Caco-2 (cell line): ENCODE results near the gene CSMD2. TPM values are rescaled to one million over a fixed set of nuclear protein-coding genes. Genes with fewer than 3 reads are reported as not detected.
A peak's percentile ranks its signal among the peaks of the same experiment; 100 is the strongest.

Source experiments
- BruUV-seq: library from RNA; stranded (reverse); fragments of 400-500 nt; replicated peaks from 2 replicates; lab custom pipeline; 2021; lab: Mats Ljungman, UMichigan
- CTCF ChIA-PET: fragments of 300-600 bp; sonication (Branson Sonifier 250); formaldehyde crosslinking; loops from one replicate; lab custom pipeline; 2022; ENCODE audit warnings: antibody characterized with exemption; lab: Charles Lee
- POLR2A ChIA-PET: fragments of 300-600 bp; sonication (Branson Sonifier 250); formaldehyde crosslinking; loops from one replicate; lab custom pipeline; 2022; ENCODE audit warnings: antibody characterized with exemption; lab: Charles Lee
- DNase-seq, 2 experiments: peaks; one replicate each; pipeline versions ENCODE4 v3.0.0 to v3.0.0-alpha.2; 2020 to 2022
- H3K27me3 ChIP-seq: replicated peaks from 2 replicates; pipeline ENCODE4 v1.6.0; 2011; ENCODE audit warnings: low read length; ENCODE audit not compliant: control insufficient read depth, insufficient read depth
- H3K36me3 ChIP-seq: 2 replicates; pipeline ENCODE4 v1.5.1; 2011; ENCODE audit warnings: low read length; ENCODE audit not compliant: control insufficient read depth, insufficient read depth
- H3K4me1 ChIP-seq: fragments of 250-450 bp; sonication (Bioruptor Pico); 2 replicates; pipeline ENCODE4 v1.5.1; 2020; ENCODE audit warnings: mild to moderate bottlenecking
- H3K4me3 ChIP-seq: 2 replicates; pipeline ENCODE4 v1.5.1; 2011; ENCODE audit warnings: low read depth, mild to moderate bottlenecking, control low read depth, low read length
- H3K9me3 ChIP-seq: fragments of 250-450 bp; sonication (Bioruptor Pico); 2 replicates; pipeline ENCODE4 v1.5.1; 2020; ENCODE audit warnings: mild to moderate bottlenecking, moderate library complexity
- H3K27ac Mint-ChIP-seq: one replicate; pipeline ENCODE4 v1.8.0; 2022; ENCODE audit warnings: mixed read lengths; ENCODE audit not compliant: unreplicated experiment
- H3K27me3 Mint-ChIP-seq: one replicate; pipeline ENCODE4 v1.8.0; 2022; ENCODE audit warnings: mixed read lengths; ENCODE audit not compliant: insufficient read depth, unreplicated experiment
- H3K36me3 Mint-ChIP-seq: one replicate; pipeline ENCODE4 v1.8.0; 2022; ENCODE audit warnings: mild to moderate bottlenecking, mixed read lengths; ENCODE audit not compliant: insufficient read depth, unreplicated experiment
- H3K4me1 Mint-ChIP-seq: one replicate; pipeline ENCODE4 v1.8.0; 2022; ENCODE audit warnings: low read depth, mixed read lengths; ENCODE audit not compliant: unreplicated experiment
- H3K4me3 Mint-ChIP-seq: one replicate; pipeline ENCODE4 v1.8.0; 2022; ENCODE audit warnings: mild to moderate bottlenecking, moderate library complexity, mixed read lengths; ENCODE audit not compliant: unreplicated experiment
- H3K9me3 Mint-ChIP-seq: one replicate; pipeline ENCODE4 v1.8.0; 2022; ENCODE audit warnings: mixed read lengths; ENCODE audit not compliant: unreplicated experiment
- intact Hi-C: fragments of 100-400 bp; cut with micrococcal nuclease; formaldehyde crosslinking; loops from one replicate; pipeline ENCODE4 v1.10.0; 2022; ENCODE audit not compliant: unreplicated experiment
- total RNA-seq: library from RNA; stranded (reverse); gene quantifications from 2 replicates; pipeline ENCODE4 v1.2.3, GENCODE V29; 2022
- TF ChIP-seq, protein P1 (sequence below), 2 experiments: fragments of 200-600 bp in 1 of 2; IDR thresholded peaks; 1 replicate in 1 of 2; 2 replicates in 1 of 2; pipeline versions ENCODE4 v1.5.1 to v1.8.0; 2011 to 2022; ENCODE audit warnings: antibody characterized with exemption in 1 of 2, control low read depth in 1 of 2, inconsistent platforms in 1 of 2, low read depth in 1 of 2, low read length in 1 of 2, mild to moderate bottlenecking in 1 of 2, moderate library complexity in 1 of 2; ENCODE audit not compliant: insufficient read depth in 1 of 2, severe bottlenecking in 1 of 2, unreplicated experiment in 1 of 2

CSMD2 gene
- total RNA-seq, 1 experiment from 2014 or later: not detected

DNA sequence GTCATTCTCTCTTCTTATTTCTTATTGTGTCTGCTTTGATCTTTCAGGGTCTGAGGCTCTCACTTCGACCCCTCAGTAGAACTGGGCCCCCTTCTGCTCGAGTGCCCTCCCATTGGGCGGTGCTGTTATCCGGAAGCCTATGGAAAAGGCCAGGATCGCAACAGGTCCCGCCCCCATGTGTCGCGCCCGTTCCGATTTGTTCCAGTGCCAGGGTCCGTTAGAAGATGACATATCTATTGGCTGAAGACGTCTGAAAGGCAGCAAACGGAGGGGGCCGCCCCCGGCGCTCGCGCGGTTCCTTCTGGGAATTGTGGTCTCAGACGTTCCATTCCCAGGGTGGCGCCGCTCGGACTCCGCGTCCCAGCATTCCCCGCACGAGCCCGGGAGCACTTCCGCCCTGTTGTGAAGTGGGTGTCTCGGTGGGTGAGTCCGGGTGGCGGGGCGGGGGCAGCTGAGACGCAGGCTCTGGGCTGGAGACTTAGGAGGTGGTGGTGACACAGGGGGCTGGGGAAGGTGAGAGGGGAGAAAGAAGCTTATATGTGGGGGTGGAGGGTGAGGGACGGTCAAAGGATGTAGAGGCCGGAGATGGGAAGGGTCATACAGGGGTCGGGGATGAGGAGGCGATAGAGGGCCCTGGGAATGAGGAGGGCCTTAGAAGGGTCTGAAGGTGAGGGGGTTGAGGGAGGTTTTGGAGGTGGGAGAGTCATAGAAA is 692.6 kb downstream of the CSMD2 start, which contains the start of gene ZSCAN20:
TSS of gene ZSCAN20 (plus strand) at position 377 of the 712 bp plus-strand sequence. CDS start 6,644 bp downstream, outside the sequence.
- Mint-ChIP-seq H3K27ac (peak within 1 kb of the TSS; percentile 67), H3K27me3 (no peaks in the 10 kb centered on the region), H3K4me1 (peaks cover 13% of the 10 kb centered on the region), H3K36me3 (peaks cover 6% of the 10 kb centered on the region), H3K4me3 (peak within 1 kb of the TSS; percentile 81), H3K9me3 (no peaks in the 10 kb centered on the region)
- TF ChIP-seq, protein P1, sequence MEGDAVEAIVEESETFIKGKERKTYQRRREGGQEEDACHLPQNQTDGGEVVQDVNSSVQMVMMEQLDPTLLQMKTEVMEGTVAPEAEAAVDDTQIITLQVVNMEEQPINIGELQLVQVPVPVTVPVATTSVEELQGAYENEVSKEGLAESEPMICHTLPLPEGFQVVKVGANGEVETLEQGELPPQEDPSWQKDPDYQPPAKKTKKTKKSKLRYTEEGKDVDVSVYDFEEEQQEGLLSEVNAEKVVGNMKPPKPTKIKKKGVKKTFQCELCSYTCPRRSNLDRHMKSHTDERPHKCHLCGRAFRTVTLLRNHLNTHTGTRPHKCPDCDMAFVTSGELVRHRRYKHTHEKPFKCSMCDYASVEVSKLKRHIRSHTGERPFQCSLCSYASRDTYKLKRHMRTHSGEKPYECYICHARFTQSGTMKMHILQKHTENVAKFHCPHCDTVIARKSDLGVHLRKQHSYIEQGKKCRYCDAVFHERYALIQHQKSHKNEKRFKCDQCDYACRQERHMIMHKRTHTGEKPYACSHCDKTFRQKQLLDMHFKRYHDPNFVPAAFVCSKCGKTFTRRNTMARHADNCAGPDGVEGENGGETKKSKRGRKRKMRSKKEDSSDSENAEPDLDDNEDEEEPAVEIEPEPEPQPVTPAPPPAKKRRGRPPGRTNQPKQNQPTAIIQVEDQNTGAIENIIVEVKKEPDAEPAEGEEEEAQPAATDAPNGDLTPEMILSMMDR (IDR thresholded peaks at IDR 0.05; ENCODE audit: insufficient read depth in 1 of 2, low read depth in 1 of 2, low read length in 1 of 2, severe bottlenecking in 1 of 2, unreplicated experiment in 1 of 2): no peak
- POLR2A ChIA-PET: interaction anchor here (0.6 to 1.0 kb wide), 2 partner anchors 13 to 291 kb away, joined by 3 to 4 read pairs; no protein-coding TSS in a partner anchor
- Histone ChIP-seq H3K27me3 (no peaks in the 10 kb centered on the region), H3K9me3 (no peaks in the 10 kb centered on the region), H3K4me3 (peak within 1 kb of the TSS; percentile 48), H3K36me3 (no peaks in the 10 kb centered on the region), H3K4me1 (0 out of 2 replicates have a peak, but pooled peaks cover 4% of the 10 kb centered on the region)
- CTCF ChIA-PET: interaction anchor here (0.8 to 1.3 kb wide), 3 partner anchors 161 to 345 kb away, joined by 3 read pairs; partner anchors contain the start of gene TRIM62
- BruUV-seq: no TSS peak
- intact Hi-C loops: loop anchor here (2.0 to 5.0 kb wide), 3 partner anchors 100 to 346 kb away; no protein-coding TSS in a partner anchor
- peak; percentile 93 to 95 for DNase-seq

DNA sequence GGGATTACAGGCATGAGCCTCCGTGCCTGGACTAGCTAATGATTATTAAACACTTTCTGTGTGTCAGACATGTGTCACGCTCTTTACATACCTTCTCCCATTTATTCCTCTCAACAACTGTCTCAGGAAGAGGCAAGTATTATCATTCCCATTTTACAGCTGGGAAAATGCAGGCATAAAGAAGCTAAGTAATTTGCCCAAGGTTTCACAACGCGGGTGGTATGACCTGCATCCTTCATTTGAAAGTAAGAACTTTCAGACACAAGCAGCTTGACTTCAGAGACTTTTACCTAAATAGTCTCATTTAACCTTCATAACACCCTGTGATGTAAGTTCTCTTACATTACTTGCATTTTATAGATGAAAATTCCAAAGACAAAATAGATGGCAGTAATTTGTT is 693.6 kb downstream of the CSMD2 start:
- intact Hi-C loops: loop anchor here (5.0 kb wide), 2 partner anchors 99 to 141 kb away; no protein-coding TSS in a partner anchor
- TF ChIP-seq, protein P1 (IDR thresholded peaks at IDR 0.05; ENCODE audit: insufficient read depth in 1 of 2, low read depth in 1 of 2, low read length in 1 of 2, severe bottlenecking in 1 of 2, unreplicated experiment in 1 of 2): no peak
- no peak for DNase-seq
- ChIA-PET CTCF (interaction anchor here (0.8 to 1.3 kb wide), 4 partner anchors 10 to 344 kb away, joined by 3 read pairs; partner anchors contain the start of gene TRIM62), POLR2A (interaction anchor here (1.0 kb wide), 1 partner anchor 290 kb away, joined by 3 read pairs; no protein-coding TSS in a partner anchor)
- Histone ChIP-seq H3K36me3 (no peaks in the 10 kb centered on the region), H3K4me3 (no peak overlapping the region), H3K9me3 (no peaks in the 10 kb centered on the region), H3K4me1 (0 out of 2 replicates have a peak, but pooled peaks cover 4% of the 10 kb centered on the region), H3K27me3 (no peaks in the 10 kb centered on the region)
- peaks cover 13% of the 10 kb centered on the region for H3K4me1 Mint-ChIP-seq
- no peak overlapping the region for H3K27ac Mint-ChIP-seq
- H3K36me3 Mint-ChIP-seq: peaks cover 6% of the 10 kb centered on the region
- no peak overlapping the region for H3K4me3 Mint-ChIP-seq
- no peaks in the 10 kb centered on the region for H3K9me3 Mint-ChIP-seq
- H3K27me3 Mint-ChIP-seq: no peaks in the 10 kb centered on the region
- BruUV-seq: no TSS peak

DNA sequence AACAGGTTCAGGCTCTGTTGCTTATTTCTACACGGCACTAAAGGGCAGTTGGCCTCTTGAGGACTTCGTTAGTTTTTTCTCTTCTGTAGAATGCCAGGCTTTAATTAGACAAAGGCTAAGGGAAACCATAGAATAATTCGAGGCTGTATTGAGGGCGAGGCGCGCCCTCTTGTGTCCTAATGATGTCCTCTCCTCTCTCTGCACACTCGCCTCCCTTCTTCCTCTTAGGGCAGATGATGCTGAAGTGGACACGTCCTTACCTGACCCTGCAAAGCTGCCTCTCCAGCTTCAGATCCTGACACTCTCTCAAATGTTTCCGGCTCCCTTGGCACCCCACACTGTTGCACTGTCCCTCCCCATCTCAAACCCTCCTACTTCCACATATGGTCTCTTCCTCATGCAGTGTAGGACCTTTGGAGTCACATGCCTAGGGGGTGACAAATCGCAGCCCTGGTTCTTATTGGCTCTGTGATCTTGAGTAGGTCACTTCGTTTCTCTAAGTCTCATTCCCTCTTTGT is 694.5 kb downstream of the CSMD2 start:
- peaks cover 6% of the 10 kb centered on the region for H3K36me3 Mint-ChIP-seq
- Histone ChIP-seq H3K4me3 (no peak overlapping the region), H3K4me1 (0 out of 2 replicates have a peak, but pooled peaks cover 4% of the 10 kb centered on the region), H3K36me3 (no peaks in the 10 kb centered on the region), H3K27me3 (no peaks in the 10 kb centered on the region), H3K9me3 (no peaks in the 10 kb centered on the region)
- H3K4me1 Mint-ChIP-seq: peaks cover 13% of the 10 kb centered on the region
- no peak overlapping the region for H3K27ac Mint-ChIP-seq
- POLR2A ChIA-PET: no interaction called here
- TF ChIP-seq, protein P1 (IDR thresholded peaks at IDR 0.05; ENCODE audit: insufficient read depth in 1 of 2, low read depth in 1 of 2, low read length in 1 of 2, severe bottlenecking in 1 of 2, unreplicated experiment in 1 of 2): peak; percentile 50 to 56
- no peaks in the 10 kb centered on the region for H3K9me3 Mint-ChIP-seq
- no peak overlapping the region for H3K4me3 Mint-ChIP-seq
- CTCF ChIA-PET: interaction anchor here (0.8 kb wide), 1 partner anchor 11 kb away, joined by 3 read pairs; no protein-coding TSS in a partner anchor
- H3K27me3 Mint-ChIP-seq: no peaks in the 10 kb centered on the region
- intact Hi-C loops: loop anchor here (1.0 to 5.0 kb wide), 3 partner anchors 39 to 142 kb away; partner anchors contain the start of gene PHC2
- BruUV-seq: no TSS peak
- peak; percentile 49 to 53 for DNase-seq
